Thyroid gland (tissue), 4 donors: ENCODE results near the gene ARPP21. TPM values are rescaled to one million over a fixed set of nuclear protein-coding genes. Genes with fewer than 3 reads are reported as not detected.

Experiments
- DNase-seq, 2 donors: peaks; one replicate each; pipeline ENCODE4 v3.0.0-alpha.2; 2019
- H3K27ac ChIP-seq, 3 donors: fragments of 200-600 bp; sonication (generic); 1 replicate in 2 of 3; 2 replicates in 1 of 3; pipeline ENCODE4 v1.5.1; 2016 to 2019; ENCODE audit warnings: mild to moderate bottlenecking in 1 of 3, moderate library complexity in 1 of 3
- H3K27me3 ChIP-seq: fragments of 200-600 bp; sonication (generic); one replicate; pipeline ENCODE4 v1.5.1; 2019
- H3K36me3 ChIP-seq, 2 donors: fragments of 200-600 bp; sonication (generic); one replicate each; pipeline ENCODE4 v1.5.1; 2016 to 2019
- H3K4me1 ChIP-seq, 2 donors: fragments of 200-600 bp; sonication (generic); one replicate each; pipeline ENCODE4 v1.5.1; 2017 to 2019
- H3K4me3 ChIP-seq, 3 donors: fragments of 200-600 bp; sonication (generic); replicated peaks in 1 of 3; 1 replicate in 2 of 3; 2 replicates in 1 of 3; pipeline ENCODE4 v1.5.1; 2016; ENCODE audit warnings: mild to moderate bottlenecking in 1 of 3
- H3K9me3 ChIP-seq: fragments of 200-600 bp; sonication (generic); one replicate; pipeline ENCODE4 v1.5.1; 2017
- POLR2A ChIP-seq, 2 donors: fragments of 450-650 bp; IDR thresholded peaks; one replicate each; pipeline ENCODE4 v1.6.1; 2017; ENCODE audit warnings: antibody characterized with exemption in 2 of 2, mild to moderate bottlenecking in 2 of 2, moderate library complexity in 1 of 2
- WGBS, 2 donors: methylation state at CpG; one replicate each; pipeline ENCODE4 v1.1.5; 2017; 5-methylcytosine and 5-hydroxymethylcytosine counted together
- intact Hi-C: fragments of 100-400 bp; cut with DNase I; formaldehyde crosslinking; loops from one replicate; pipeline ENCODE4 v1.15.1; 2023
- total RNA-seq, 4 donors: library from RNA; depleted of rRNA; stranded (reverse); fragments of >200 nt; gene quantifications; one replicate each; pipeline ENCODE4 v1.2.3, GENCODE V29; 2016
- TF ChIP-seq, protein P1 (sequence below), 6 experiments: fragments of 200-600 bp in 3 of 6; fragments of 450-650 bp in 3 of 6; sonication (generic) in 3 of 6; IDR thresholded peaks; one replicate each; pipeline ENCODE4 v1.5.1; 2016 to 2019; ENCODE audit warnings: antibody characterized with exemption in 6 of 6, mild to moderate bottlenecking in 2 of 6, inconsistent platforms in 1 of 6, moderate library complexity in 1 of 6

Gene ARPP21
- total RNA-seq, 4 donors from 2014 or later: not detected

GRCh38 chr3:35670408-35670965 is 31.2 kb downstream of the ARPP21 start:
- no peaks in the 10 kb centered on the region for H3K36me3 ChIP-seq
- no peak overlapping the region for H3K4me3 ChIP-seq
- H3K4me1 ChIP-seq: no peaks in the 10 kb centered on the region
- no peaks in the 10 kb centered on the region for H3K9me3 ChIP-seq
- no peak for TF ChIP-seq POLR2A (IDR thresholded peaks at IDR 0.05)
- TF ChIP-seq, protein P1, sequence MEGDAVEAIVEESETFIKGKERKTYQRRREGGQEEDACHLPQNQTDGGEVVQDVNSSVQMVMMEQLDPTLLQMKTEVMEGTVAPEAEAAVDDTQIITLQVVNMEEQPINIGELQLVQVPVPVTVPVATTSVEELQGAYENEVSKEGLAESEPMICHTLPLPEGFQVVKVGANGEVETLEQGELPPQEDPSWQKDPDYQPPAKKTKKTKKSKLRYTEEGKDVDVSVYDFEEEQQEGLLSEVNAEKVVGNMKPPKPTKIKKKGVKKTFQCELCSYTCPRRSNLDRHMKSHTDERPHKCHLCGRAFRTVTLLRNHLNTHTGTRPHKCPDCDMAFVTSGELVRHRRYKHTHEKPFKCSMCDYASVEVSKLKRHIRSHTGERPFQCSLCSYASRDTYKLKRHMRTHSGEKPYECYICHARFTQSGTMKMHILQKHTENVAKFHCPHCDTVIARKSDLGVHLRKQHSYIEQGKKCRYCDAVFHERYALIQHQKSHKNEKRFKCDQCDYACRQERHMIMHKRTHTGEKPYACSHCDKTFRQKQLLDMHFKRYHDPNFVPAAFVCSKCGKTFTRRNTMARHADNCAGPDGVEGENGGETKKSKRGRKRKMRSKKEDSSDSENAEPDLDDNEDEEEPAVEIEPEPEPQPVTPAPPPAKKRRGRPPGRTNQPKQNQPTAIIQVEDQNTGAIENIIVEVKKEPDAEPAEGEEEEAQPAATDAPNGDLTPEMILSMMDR (IDR thresholded peaks at IDR 0.05): no peak
- no peaks in the 10 kb centered on the region for H3K27me3 ChIP-seq
- intact Hi-C loops: no loop called here
- H3K27ac ChIP-seq: no peak overlapping the region
- DNase-seq: no peak
- 86 to 87% methylated on average over 9 of the region's 9 CpGs for WGBS, 2 donors

DNA sequence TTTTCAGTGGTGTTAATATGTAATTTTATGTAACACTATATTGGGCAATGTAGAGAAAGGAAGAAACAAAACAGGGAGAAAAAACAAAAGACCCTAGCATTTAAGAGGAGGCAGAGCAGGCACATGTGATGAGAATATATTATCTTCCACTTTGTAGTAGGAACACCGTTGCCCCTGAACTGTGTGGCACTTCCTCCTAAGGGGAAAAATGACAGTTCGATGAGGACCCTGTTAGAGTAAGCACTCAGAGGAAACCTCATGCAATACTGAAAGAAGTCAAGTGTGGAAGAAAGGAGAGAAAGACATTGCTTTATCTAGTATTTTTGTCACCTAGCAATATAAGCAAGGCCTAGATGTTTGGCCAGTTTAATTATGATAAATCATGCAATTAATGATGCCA is 32.2 kb downstream of the ARPP21 start:
- Histone ChIP-seq H3K9me3 (no peaks in the 10 kb centered on the region), H3K4me1 (no peaks in the 10 kb centered on the region), H3K27me3 (no peaks in the 10 kb centered on the region), H3K36me3 (no peaks in the 10 kb centered on the region), H3K4me3 (no peak overlapping the region), H3K27ac (no peak overlapping the region)
- no peak for DNase-seq
- WGBS, 2 donors: 33 to 47% methylated on average over 2 of the region's 2 CpGs
- no peak for TF ChIP-seq POLR2A (IDR thresholded peaks at IDR 0.05)
- TF ChIP-seq, protein P1 (IDR thresholded peaks at IDR 0.05): no peak
- intact Hi-C loops: no loop called here

DNA sequence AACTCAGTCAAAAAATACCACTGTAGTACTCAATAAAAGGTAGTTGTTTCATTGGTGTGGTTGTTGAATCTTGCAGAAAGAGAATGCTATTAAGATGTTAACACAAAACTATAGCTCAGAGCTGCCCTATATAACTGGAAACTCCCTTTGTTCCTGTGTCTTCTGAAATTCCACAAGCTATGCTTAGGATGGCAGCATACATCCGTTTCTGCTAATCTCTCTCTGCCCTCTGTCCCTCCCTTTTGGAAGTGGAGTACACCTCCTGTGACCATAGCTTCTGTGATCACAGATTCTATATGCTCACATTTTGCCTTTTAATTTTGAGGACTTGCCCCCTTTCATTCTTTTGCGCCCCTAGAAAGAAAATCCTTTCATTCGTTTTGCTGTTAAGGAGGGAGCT is 33.7 kb downstream of the ARPP21 start:
- TF ChIP-seq, protein P1 (IDR thresholded peaks at IDR 0.05): no peak
- WGBS, 2 donors: 83 to 88% methylated on average over 3 of the region's 3 CpGs
- intact Hi-C loops: no loop called here

GRCh38 chr3:35674451-35675109 is 35.3 kb downstream of the ARPP21 start:
- Histone ChIP-seq H3K4me3 (no peak overlapping the region), H3K4me1 (no peaks in the 10 kb centered on the region), H3K36me3 (no peaks in the 10 kb centered on the region), H3K9me3 (no peaks in the 10 kb centered on the region), H3K27ac (no peak overlapping the region), H3K27me3 (no peaks in the 10 kb centered on the region)
- 86 to 89% methylated on average over 5 of the region's 5 CpGs for WGBS, 2 donors
- TF ChIP-seq POLR2A (IDR thresholded peaks at IDR 0.05): no peak
- TF ChIP-seq, protein P1 (IDR thresholded peaks at IDR 0.05): no peak
- intact Hi-C loops: no loop called here
- no peak for DNase-seq

More for the DNA sequence above, 33.7 kb downstream of the ARPP21 start:
- Histone ChIP-seq H3K4me1 (no peaks in the 10 kb centered on the region), H3K27ac (no peak overlapping the region), H3K36me3 (no peaks in the 10 kb centered on the region), H3K9me3 (no peaks in the 10 kb centered on the region), H3K4me3 (no peak overlapping the region), H3K27me3 (no peaks in the 10 kb centered on the region)
- no peak for DNase-seq

GRCh38 chr3:35675206-35675605 is 35.9 kb downstream of the ARPP21 start:
- intact Hi-C loops: no loop called here
- TF ChIP-seq POLR2A (IDR thresholded peaks at IDR 0.05): no peak
- TF ChIP-seq, protein P1 (IDR thresholded peaks at IDR 0.05): no peak
- DNase-seq: no peak
- no peaks in the 10 kb centered on the region for H3K27me3 ChIP-seq
- no peak overlapping the region for H3K27ac ChIP-seq
- no peaks in the 10 kb centered on the region for H3K36me3 ChIP-seq
- H3K4me3 ChIP-seq: no peak overlapping the region
- no peaks in the 10 kb centered on the region for H3K9me3 ChIP-seq
- H3K4me1 ChIP-seq: no peaks in the 10 kb centered on the region
- 82 to 86% methylated on average over 1 of the region's 1 CpG for WGBS, 2 donors
